Activated CD8-positive, alpha-beta T cell treated with anti-CD3 and anti-CD28 coated beads for 36 hours (primary cell): ENCODE measurements around the gene NRROS. TPM values are rescaled to one million over a fixed set of nuclear protein-coding genes. Genes with fewer than 3 reads are reported as not detected.

ENCODE experiments used
- ATAC-seq: fragments of 200-7000 bp; cut with Tn5 transposase; one replicate; pipeline ENCODE4 v1.10.0; 2021; ENCODE audit warnings: mild to moderate bottlenecking, moderate library complexity
- CTCF ChIA-PET: fragments of 350-600 bp; sonication (Branson Sonifier 250); formaldehyde crosslinking; loops from one replicate; lab custom pipeline; 2021; ENCODE audit warnings: antibody characterized with exemption; lab: Charles Lee
- POLR2A ChIA-PET: fragments of 350-600 bp; sonication (Branson Sonifier 250); formaldehyde crosslinking; loops from one replicate; lab custom pipeline; 2021; ENCODE audit warnings: antibody characterized with exemption; lab: Charles Lee
- DNase-seq: peaks from one replicate; pipeline ENCODE4 v3.0.0-alpha.2; 2020
- H3K27ac Mint-ChIP-seq: one replicate; pipeline ENCODE4 v1.8.0; 2021; ENCODE audit warnings: mild to moderate bottlenecking, mixed read lengths
- H3K27me3 Mint-ChIP-seq: one replicate; pipeline ENCODE4 v1.8.0; 2021; ENCODE audit warnings: mixed read lengths
- H3K36me3 Mint-ChIP-seq: one replicate; pipeline ENCODE4 v1.8.0; 2021; ENCODE audit warnings: low read depth, mixed read lengths
- H3K4me1 Mint-ChIP-seq: one replicate; pipeline ENCODE4 v1.8.0; 2021; ENCODE audit warnings: low read depth, mixed read lengths
- H3K4me3 Mint-ChIP-seq: one replicate; pipeline ENCODE4 v1.8.0; 2021; ENCODE audit warnings: mild to moderate bottlenecking, moderate library complexity, mixed read lengths
- H3K9me3 Mint-ChIP-seq: one replicate; pipeline ENCODE4 v1.8.0; 2021; ENCODE audit warnings: mixed read lengths
- intact Hi-C: fragments of 100-400 bp; cut with micrococcal nuclease; formaldehyde crosslinking; loops from one replicate; pipeline ENCODE4 v1.10.0; 2022
- total RNA-seq, 2 experiments: library from RNA; stranded (reverse); gene quantifications; one replicate each; pipeline ENCODE4 v1.2.3, GENCODE V29; 2021
- TF ChIP-seq, protein P1 (sequence below): fragments of 200-600 bp; IDR thresholded peaks from one replicate; pipeline ENCODE4 v1.8.0; 2022; ENCODE audit warnings: antibody characterized with exemption, mild to moderate bottlenecking

The NRROS gene
- total RNA-seq, 2 experiments from 2014 or later = 24.2 to 26.5 TPM

DNA sequence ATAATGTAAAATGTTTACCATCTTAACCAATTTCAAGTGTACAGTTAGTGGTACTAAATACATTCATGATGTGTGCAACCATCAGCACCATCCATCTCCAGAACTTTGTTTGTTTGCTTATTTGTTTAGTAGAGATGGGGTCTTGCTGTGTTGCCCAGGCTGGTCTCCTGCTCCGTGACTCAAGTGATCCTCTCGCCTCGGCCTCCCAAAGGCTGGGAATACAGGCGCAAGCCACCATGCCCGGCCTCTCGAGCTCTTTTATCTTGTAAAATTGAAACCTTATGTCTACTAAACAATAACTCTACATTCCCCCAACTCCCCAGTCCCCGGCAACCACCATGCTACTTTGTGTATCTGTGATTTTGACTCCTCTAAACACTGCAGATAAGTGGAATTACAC, 39.1 kb upstream of the NRROS start:
- Mint-ChIP-seq H3K27me3 (peaks cover 17% of the 10 kb centered on the region), H3K9me3 (no peaks in the 10 kb centered on the region), H3K4me1 (peaks cover 20% of the 10 kb centered on the region), H3K4me3 (no peak overlapping the region), H3K36me3 (no peaks in the 10 kb centered on the region), H3K27ac (no peak overlapping the region)
- ATAC-seq (no peak), DNase-seq (no peak)
- ChIA-PET POLR2A (no interaction called here), CTCF (interaction anchor here (1.0 kb wide), 1 partner anchor 9 kb away, joined by 3 read pairs; no protein-coding TSS in a partner anchor)
- TF ChIP-seq, protein P1, sequence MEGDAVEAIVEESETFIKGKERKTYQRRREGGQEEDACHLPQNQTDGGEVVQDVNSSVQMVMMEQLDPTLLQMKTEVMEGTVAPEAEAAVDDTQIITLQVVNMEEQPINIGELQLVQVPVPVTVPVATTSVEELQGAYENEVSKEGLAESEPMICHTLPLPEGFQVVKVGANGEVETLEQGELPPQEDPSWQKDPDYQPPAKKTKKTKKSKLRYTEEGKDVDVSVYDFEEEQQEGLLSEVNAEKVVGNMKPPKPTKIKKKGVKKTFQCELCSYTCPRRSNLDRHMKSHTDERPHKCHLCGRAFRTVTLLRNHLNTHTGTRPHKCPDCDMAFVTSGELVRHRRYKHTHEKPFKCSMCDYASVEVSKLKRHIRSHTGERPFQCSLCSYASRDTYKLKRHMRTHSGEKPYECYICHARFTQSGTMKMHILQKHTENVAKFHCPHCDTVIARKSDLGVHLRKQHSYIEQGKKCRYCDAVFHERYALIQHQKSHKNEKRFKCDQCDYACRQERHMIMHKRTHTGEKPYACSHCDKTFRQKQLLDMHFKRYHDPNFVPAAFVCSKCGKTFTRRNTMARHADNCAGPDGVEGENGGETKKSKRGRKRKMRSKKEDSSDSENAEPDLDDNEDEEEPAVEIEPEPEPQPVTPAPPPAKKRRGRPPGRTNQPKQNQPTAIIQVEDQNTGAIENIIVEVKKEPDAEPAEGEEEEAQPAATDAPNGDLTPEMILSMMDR = no peak
- intact Hi-C loops = no loop called here

DNA sequence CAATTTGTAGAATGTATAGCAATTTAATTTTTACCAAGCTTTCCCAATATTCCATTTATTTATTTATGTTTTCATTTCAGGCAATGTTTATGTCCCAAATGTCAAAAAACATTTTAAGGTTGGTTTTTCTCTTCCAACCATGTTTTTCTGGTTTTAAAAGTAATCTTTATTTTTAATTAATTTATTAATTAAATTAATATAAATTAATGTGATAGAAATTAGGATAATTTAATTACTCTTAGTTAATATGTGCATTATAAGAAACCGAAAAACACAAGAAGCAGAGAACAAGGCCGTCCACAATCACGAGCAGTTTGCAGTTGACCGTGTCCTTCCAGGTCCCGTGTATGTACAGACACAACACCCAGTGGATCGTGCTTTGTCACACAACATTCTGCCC, 36.8 kb upstream of the NRROS start:
- H3K27ac Mint-ChIP-seq = no peak overlapping the region
- DNase-seq (no peak), ATAC-seq (no peak)
- ChIA-PET CTCF (interaction anchor here (1.1 to 14.8 kb wide), 2 partner anchors 80 to 86 kb away, joined by 3 to 310 read pairs; no protein-coding TSS in a partner anchor), POLR2A (no interaction called here)
- H3K27me3 Mint-ChIP-seq = peaks cover 7% of the 10 kb centered on the region
- H3K4me3 Mint-ChIP-seq = no peak overlapping the region
- no peaks in the 10 kb centered on the region for H3K36me3 Mint-ChIP-seq
- H3K9me3 Mint-ChIP-seq = no peaks in the 10 kb centered on the region
- TF ChIP-seq, protein P1 = no peak
- peaks cover 20% of the 10 kb centered on the region for H3K4me1 Mint-ChIP-seq
- intact Hi-C loops = no loop called here

DNA sequence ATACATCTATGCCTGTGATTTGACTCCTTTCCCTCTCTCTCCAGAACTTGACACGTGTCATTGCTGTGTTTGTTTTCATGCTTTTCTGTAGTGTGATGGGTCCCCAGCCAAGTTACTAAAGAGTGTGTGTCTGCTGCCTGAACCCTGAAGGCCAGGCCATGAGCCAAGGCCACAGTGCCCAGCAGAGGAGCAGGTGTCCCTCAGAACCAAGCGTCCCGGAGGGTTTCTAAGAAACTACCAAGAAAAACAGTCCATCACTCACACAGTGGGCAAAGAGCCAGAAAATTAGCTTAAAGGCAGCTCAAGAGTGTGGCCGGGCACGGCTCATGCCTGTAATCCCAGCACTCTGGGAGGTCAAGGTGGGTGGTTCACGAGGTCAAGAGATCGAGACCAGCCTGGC, 35.8 kb upstream of the NRROS start:
- DNase-seq (no peak), ATAC-seq (no peak)
- TF ChIP-seq, protein P1 = no peak
- Mint-ChIP-seq H3K27ac (no peak overlapping the region), H3K27me3 (no peaks in the 10 kb centered on the region), H3K9me3 (no peaks in the 10 kb centered on the region), H3K36me3 (no peaks in the 10 kb centered on the region), H3K4me3 (no peak overlapping the region), H3K4me1 (peaks cover 10% of the 10 kb centered on the region)
- CTCF ChIA-PET = interaction anchor here (1.8 to 14.8 kb wide), 2 partner anchors 75 to 85 kb away, joined by 5 to 310 read pairs; no protein-coding TSS in a partner anchor
- POLR2A ChIA-PET = no interaction called here
- intact Hi-C loops = no loop called here

DNA sequence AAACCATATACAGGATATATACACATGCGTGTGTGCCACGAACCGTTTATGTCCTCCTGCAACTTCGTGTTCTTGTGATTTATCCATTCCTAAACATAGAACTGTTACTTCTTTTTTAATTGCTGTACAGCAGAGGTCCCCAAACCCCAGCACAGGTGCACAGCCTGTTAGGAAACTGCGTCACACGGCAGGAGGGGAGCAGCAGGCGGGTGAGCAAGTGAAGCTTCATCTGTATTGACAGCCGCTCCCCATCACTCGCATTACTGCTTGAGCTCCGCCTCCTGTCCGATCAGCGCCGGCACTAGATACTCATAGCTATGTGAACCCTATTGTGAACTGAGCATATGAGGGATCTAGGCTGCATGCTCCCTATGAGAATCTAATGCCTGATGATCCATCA, 34.9 kb upstream of the NRROS start:
- CTCF ChIA-PET = interaction anchor here (1.0 to 14.8 kb wide), 4 partner anchors 14 to 85 kb away, joined by 3 to 310 read pairs (median 4); no protein-coding TSS in a partner anchor

DNA sequence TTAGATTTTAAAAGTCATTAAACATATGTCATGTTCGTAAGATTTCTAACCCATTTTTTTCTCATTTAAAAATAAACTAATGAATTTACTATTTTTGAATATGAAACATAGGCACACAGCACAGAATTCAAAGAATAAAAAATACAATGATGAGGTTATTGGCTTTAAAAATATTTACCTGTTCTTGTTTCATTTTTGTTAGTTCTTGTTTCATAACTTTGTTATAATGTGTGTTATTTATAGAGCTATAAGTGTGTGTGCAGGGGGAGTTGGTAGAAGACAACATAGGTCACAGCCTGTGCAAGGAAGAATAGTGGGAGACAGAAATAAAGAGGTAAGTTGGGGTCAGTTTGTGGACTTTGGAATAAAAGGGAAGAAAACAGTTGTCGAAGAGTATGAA, 30.8 kb upstream of the NRROS start:
- peaks cover 37% of the 10 kb centered on the region for H3K4me1 Mint-ChIP-seq
- ATAC-seq (no peak), DNase-seq (no peak)
- no peaks in the 10 kb centered on the region for H3K9me3 Mint-ChIP-seq
- intact Hi-C loops = loop anchor here (2.0 to 5.0 kb wide), 3 partner anchors 34 to 84 kb away; no protein-coding TSS in a partner anchor
- ChIA-PET POLR2A (interaction anchor here (1.0 to 4.7 kb wide), 4 partner anchors 24 to 77 kb away, joined by 3 to 30 read pairs (median 8); partner anchors contain the start of gene NRROS), CTCF (interaction anchor here (0.6 to 14.8 kb wide), 28 partner anchors 8 to 179 kb away, joined by 3 to 310 read pairs (median 4); partner anchors contain the start of genes CEP19, FBXO45, NRROS and PIGX)
- H3K36me3 Mint-ChIP-seq = no peaks in the 10 kb centered on the region
- H3K4me3 Mint-ChIP-seq = no peak overlapping the region
- TF ChIP-seq, protein P1 = no peak
- H3K27me3 Mint-ChIP-seq = no peaks in the 10 kb centered on the region
- no peak overlapping the region for H3K27ac Mint-ChIP-seq

More for the DNA sequence above, 34.9 kb upstream of the NRROS start:
- peak; percentile 78 for DNase-seq
- intact Hi-C loops = no loop called here
- peak; percentile 68 for ATAC-seq
- POLR2A ChIA-PET = no interaction called here
- Mint-ChIP-seq H3K9me3 (no peaks in the 10 kb centered on the region), H3K27me3 (no peaks in the 10 kb centered on the region), H3K4me3 (no peak overlapping the region), H3K36me3 (no peaks in the 10 kb centered on the region), H3K4me1 (peaks cover 14% of the 10 kb centered on the region), H3K27ac (no peak overlapping the region)
- TF ChIP-seq, protein P1 = no peak
